ENCODE measurements around the gene ZSCAN26. TPM values are rescaled to one million over a fixed set of nuclear protein-coding genes. Genes with fewer than 3 reads are reported as not detected.

Gene ZSCAN26
- total and polyA plus RNA-seq, 2 of the 4 experiments (the other 2 are of a cell fraction) = 13.1 to 42.1 TPM

DNA sequence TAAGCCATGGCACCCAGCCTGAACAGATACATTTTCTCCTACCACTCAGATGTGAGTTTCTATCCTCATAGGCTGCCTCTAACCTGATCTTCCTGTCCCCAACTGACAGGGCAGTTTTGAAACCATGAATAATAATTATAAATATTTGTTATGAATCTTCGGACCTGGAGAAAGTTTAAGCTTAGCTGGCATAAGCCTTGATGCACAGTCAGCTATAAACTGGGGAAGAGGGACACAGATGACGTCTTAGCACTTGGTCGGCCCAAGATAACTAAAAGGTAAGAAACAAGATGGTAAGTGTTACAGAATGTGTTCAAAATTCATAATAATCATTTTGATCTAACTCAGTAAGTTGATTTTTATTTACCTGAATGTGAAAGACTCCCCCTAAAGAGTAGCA, 23.0 kb upstream of the ZSCAN26 start:
- H3K79me1 ChIP-seq (ENCODE audit: low read depth in 1 of 2, low read length in 2 of 2) = no peaks in the 10 kb centered on the region; a peak in 1 of 4 replicates
- no peak overlapping the region for H3K18ac ChIP-seq (ENCODE audit: low read depth, low read length)
- no peak overlapping the region for H2AK9ac ChIP-seq (replicated peaks; ENCODE audit: low read depth, low read length, poor library complexity)
- ChIA-PET POLR2A (ENCODE audit: unreplicated experiment) (no interaction called here), CTCF (interaction anchor here (1.3 kb wide), 1 partner anchor 21 kb away, joined by 5 read pairs; no protein-coding TSS in a partner anchor)
- H4K5ac ChIP-seq (ENCODE audit: low read depth, low read length) = no peak overlapping the region
- H2BK20ac ChIP-seq (ENCODE audit: low read depth, low read length) = no peak overlapping the region
- H3K36me3 ChIP-seq (ENCODE audit: control insufficient read depth, insufficient read depth, low read length) = peaks cover 29% of the 10 kb centered on the region
- no peak for DNase-seq
- H4K91ac ChIP-seq (ENCODE audit: insufficient read depth, low read depth, low read length) = no peak overlapping the region
- H2AFZ ChIP-seq (replicated peaks; ENCODE audit: low read length, poor library complexity) = no peak overlapping the region
- no peak overlapping the region for H2BK15ac ChIP-seq (ENCODE audit: low read depth, low read length)
- no TSS peak for BruUV-seq (replicated peaks)
- no peak for ATAC-seq (ENCODE audit: low read depth)
- H3K9ac ChIP-seq (ENCODE audit: low read depth, low read length) = no peak overlapping the region
- in situ Hi-C loops (cut with MboI; ENCODE audit: low sequenced_read_pairs) = no loop called here
- H2BK120ac ChIP-seq (ENCODE audit: low read depth, low read length) = no peak overlapping the region
- H3K14ac ChIP-seq (replicated peaks; ENCODE audit: low read depth, low read length) = no peak overlapping the region
- H3K4me1 ChIP-seq (ENCODE audit: control insufficient read depth, insufficient read depth, low read length) = no peaks in the 10 kb centered on the region
- H2BK5ac ChIP-seq (ENCODE audit: low read depth, low read length, poor library complexity, severe bottlenecking) = no peak overlapping the region
- H3K56ac ChIP-seq (ENCODE audit: extremely low read depth, insufficient read depth, low read length) = no peak overlapping the region
- no peak overlapping the region for H3K23ac ChIP-seq (ENCODE audit: low read depth, low read length)
- H3K27ac ChIP-seq (ENCODE audit: insufficient read depth, low read length) = no peak overlapping the region
- H3K9me3 ChIP-seq (ENCODE audit: control insufficient read depth, insufficient read depth, low read length) = no peaks in the 10 kb centered on the region
- no peaks in the 10 kb centered on the region for H3K27me3 ChIP-seq (ENCODE audit: control insufficient read depth, insufficient read depth, low read length)
- H3K4me3 ChIP-seq (ENCODE audit: insufficient read depth, low read depth, low read length) = no peak overlapping the region
- intact Hi-C loops (cut with micrococcal nuclease) = no loop called here
- H3K9me1 ChIP-seq (ENCODE audit: insufficient read depth, low read length) = no peaks in the 10 kb centered on the region
- TF ChIP-seq, protein P1, sequence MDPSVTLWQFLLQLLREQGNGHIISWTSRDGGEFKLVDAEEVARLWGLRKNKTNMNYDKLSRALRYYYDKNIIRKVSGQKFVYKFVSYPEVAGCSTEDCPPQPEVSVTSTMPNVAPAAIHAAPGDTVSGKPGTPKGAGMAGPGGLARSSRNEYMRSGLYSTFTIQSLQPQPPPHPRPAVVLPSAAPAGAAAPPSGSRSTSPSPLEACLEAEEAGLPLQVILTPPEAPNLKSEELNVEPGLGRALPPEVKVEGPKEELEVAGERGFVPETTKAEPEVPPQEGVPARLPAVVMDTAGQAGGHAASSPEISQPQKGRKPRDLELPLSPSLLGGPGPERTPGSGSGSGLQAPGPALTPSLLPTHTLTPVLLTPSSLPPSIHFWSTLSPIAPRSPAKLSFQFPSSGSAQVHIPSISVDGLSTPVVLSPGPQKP (IDR thresholded peaks at IDR 0.05; ENCODE audit: borderline replicate concordance, low read depth, low read length) = no peak
- TF ChIP-seq RAD21 (IDR thresholded peaks at IDR 0.05; ENCODE audit: low read length) (no peak), CHD1 (IDR thresholded peaks at IDR 0.05; ENCODE audit: low read depth, low read length) (no peak), CEBPB (IDR thresholded peaks at IDR 0.05; ENCODE audit: low read depth, low read length) (no peak), POLR2A (IDR thresholded peaks at IDR 0.05; ENCODE audit: low read depth, low read length) (no peak), NFE2L2 (IDR thresholded peaks at IDR 0.05; ENCODE audit: low read depth, low read length) (no peak), FOS (IDR thresholded peaks at IDR 0.05; ENCODE audit: low read depth, low read length) (no peak), MXI1 (IDR thresholded peaks at IDR 0.05; ENCODE audit: borderline replicate concordance, low read depth, low read length) (no peak), BHLHE40 (IDR thresholded peaks at IDR 0.05; ENCODE audit: low read depth, low read length) (no peak), MAFK (IDR thresholded peaks at IDR 0.05; ENCODE audit: low read depth, low read length) (no peak), MAZ (IDR thresholded peaks at IDR 0.05; ENCODE audit: borderline replicate concordance, low read depth, low read length) (no peak), RFX5 (IDR thresholded peaks at IDR 0.05; ENCODE audit: low read depth, low read length) (no peak)
- TF ChIP-seq, protein P2, sequence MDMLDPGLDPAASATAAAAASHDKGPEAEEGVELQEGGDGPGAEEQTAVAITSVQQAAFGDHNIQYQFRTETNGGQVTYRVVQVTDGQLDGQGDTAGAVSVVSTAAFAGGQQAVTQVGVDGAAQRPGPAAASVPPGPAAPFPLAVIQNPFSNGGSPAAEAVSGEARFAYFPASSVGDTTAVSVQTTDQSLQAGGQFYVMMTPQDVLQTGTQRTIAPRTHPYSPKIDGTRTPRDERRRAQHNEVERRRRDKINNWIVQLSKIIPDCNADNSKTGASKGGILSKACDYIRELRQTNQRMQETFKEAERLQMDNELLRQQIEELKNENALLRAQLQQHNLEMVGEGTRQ (IDR thresholded peaks at IDR 0.05; ENCODE audit: low read depth, low read length) = no peak
- TF ChIP-seq, protein P3, sequence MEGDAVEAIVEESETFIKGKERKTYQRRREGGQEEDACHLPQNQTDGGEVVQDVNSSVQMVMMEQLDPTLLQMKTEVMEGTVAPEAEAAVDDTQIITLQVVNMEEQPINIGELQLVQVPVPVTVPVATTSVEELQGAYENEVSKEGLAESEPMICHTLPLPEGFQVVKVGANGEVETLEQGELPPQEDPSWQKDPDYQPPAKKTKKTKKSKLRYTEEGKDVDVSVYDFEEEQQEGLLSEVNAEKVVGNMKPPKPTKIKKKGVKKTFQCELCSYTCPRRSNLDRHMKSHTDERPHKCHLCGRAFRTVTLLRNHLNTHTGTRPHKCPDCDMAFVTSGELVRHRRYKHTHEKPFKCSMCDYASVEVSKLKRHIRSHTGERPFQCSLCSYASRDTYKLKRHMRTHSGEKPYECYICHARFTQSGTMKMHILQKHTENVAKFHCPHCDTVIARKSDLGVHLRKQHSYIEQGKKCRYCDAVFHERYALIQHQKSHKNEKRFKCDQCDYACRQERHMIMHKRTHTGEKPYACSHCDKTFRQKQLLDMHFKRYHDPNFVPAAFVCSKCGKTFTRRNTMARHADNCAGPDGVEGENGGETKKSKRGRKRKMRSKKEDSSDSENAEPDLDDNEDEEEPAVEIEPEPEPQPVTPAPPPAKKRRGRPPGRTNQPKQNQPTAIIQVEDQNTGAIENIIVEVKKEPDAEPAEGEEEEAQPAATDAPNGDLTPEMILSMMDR (conservative IDR thresholded peaks at IDR 0.05; ENCODE audit: low read depth, low read length) = no peak
- no peak overlapping the region for H3K4me2 ChIP-seq (ENCODE audit: low read depth, low read length)
- no peak overlapping the region for H3K4ac ChIP-seq (ENCODE audit: low read depth, low read length)
- no peaks in the 10 kb centered on the region for H4K20me1 ChIP-seq (ENCODE audit: insufficient read depth, low read length)
- no peak overlapping the region for H2AK5ac ChIP-seq (ENCODE audit: low read depth, low read length)
- WGBS, 2 experiments (ENCODE audit: extremely low coverage in 2 of 2, insufficient read length in 1 of 2) = no CpG with 5 or more reads among the region's 3 CpGs
- no peak overlapping the region for H4K8ac ChIP-seq (ENCODE audit: low read depth in 2 of 2, low read length in 2 of 2)
- dilution Hi-C loops (cut with HindIII; ENCODE audit: low sequenced_read_pairs, unreplicated experiment) = no loop called here

All from IMR-90 (cell line).